GM12801 (cell line): ENCODE results near the gene B4GALT5.

Source experiments
- TF ChIP-seq, protein P1 (sequence below): IDR thresholded peaks from one replicate; pipeline ENCODE4 v1.5.1; 2011; ENCODE audit warnings: control low read depth; ENCODE audit not compliant: insufficient read length; ENCODE audit errors: extremely low read depth

B4GALT5 gene

DNA sequence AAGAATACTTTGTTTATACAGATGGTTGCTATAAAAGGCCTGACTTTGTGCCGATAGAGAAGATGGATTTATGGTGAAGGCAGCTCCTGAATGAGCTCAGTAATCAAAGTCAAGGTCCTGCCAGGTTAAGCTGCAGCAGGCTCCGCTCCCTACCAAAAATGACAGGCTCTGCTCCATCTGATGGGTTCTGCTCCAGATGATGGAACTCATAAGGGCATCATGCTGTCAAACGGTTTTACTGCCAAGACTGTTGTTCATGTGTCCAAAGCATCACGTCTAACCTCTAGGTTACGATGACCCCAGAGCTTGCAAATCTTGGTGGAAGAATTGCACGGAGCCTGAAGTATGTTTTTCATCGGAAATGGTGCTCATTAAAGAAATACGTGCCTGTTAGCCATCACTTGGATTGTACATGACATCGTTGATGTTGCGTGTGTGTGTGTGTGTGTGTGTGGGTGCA is 126.5 kb downstream of the B4GALT5 start:
- TF ChIP-seq, protein P1, sequence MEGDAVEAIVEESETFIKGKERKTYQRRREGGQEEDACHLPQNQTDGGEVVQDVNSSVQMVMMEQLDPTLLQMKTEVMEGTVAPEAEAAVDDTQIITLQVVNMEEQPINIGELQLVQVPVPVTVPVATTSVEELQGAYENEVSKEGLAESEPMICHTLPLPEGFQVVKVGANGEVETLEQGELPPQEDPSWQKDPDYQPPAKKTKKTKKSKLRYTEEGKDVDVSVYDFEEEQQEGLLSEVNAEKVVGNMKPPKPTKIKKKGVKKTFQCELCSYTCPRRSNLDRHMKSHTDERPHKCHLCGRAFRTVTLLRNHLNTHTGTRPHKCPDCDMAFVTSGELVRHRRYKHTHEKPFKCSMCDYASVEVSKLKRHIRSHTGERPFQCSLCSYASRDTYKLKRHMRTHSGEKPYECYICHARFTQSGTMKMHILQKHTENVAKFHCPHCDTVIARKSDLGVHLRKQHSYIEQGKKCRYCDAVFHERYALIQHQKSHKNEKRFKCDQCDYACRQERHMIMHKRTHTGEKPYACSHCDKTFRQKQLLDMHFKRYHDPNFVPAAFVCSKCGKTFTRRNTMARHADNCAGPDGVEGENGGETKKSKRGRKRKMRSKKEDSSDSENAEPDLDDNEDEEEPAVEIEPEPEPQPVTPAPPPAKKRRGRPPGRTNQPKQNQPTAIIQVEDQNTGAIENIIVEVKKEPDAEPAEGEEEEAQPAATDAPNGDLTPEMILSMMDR, result no peak

DNA sequence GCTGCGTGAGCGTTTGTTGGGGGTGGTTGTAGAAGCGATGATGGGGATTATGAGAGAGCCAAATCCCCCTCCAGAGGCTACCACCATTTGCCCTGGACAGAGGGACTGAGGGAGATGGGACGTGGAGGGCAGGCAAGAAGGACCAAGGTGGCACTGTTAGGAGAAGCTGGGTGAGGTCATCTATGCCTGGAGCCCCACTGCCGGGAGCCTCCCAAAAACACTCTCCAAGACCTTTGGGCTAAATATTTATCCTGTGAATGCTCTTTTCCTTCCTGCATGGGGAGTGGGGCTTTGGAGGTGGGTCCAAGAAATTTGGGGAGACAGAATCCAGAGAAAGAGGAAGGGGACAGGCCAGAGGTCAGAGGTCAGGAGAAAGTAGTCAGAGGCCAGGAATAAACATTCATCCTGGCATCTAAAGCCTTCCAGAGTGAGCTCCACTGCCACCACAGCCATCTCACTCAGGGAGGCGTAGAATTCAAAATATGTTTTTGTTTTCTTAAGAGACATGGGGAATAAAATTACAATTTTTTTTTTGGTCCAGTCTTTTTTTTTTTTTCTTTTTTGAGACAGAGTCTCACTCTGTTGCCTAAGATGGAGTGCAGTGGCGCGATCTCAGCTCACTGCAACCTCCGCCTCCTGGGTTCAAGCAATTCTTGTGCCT is 128.0 kb downstream of the B4GALT5 start:
- TF ChIP-seq, protein P1, result no peak

DNA sequence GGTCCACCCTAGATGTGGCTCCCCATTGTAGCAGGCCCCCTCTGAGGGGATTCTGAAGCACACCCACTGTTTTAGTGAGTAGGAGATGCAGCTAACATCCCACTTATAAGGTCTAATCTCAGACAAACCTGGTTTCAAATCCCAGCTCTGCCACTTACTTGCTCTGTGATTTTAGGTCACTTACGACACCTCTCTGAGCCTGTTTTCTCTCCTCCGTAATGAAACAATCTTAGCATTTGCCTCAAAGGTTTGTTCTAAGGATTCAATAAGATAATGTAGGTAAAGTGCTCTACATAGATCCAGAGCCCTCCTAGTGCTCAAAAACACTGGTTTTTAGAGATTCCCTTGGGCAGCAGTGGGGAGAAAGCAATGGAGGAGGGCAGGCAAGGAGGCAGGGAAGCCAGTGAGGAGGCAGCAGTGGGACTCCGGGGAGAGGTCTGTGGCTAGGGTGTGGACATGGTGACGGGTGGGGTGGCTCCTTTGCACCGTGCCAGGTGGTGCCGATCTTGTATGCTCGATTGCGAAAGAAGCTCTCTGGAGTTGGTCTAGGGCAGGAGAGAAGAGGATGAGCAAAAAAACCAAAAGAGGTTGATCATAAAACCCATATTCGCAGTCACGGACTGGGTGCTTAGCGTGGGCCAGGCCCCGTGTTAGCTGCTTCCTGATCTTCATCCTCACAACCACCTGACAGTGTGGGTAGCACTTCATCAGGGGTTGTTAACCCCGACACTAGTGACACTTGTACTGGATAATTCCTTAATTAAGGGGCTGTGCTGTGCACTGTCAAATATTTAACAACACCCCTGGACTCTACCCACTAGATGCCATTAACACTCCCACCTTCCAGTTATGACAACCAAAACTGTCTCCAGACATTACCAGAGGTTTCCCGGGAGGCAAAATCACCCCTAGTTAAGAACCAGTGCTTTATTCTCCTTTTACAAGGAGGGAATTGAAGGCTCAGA is 129.0 kb downstream of the B4GALT5 start:
- TF ChIP-seq, protein P1, result no peak

DNA sequence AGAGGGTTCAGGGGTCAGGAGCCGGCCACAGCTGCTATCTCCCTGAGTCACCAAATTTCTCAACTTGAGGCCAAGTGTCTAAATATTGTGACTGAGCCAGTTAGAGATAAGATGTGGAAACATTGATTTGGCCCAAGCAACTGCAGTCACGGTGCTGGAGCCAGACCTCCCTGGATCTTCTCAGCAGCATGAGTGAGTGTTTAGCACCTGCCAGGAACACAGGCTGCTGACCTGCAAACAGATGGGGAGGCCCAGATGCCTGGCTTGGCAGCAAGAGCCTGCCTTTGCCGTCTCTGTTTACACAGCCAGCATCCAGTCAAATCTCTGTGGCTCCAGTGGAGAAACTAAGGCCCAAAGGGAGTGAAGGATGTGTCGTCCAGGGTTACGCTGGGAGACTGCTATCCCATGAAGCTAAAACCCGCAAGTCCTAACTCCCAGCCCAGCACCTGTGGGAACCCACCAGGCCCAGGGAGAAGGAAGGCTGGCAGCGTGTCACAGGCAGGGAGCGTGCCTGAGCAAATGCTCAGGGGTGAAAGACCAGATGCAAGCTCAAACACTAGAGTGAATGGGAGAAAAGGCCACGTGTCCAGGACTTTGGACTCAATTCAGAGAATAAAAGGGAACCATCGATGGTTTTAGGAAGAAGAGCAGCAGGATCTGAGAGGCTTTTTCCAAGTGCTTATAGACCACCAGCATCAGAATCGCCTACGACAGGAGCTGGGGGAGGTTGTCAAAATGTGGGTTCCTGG is 129.8 kb downstream of the B4GALT5 start:
- TF ChIP-seq, protein P1, result no peak

DNA sequence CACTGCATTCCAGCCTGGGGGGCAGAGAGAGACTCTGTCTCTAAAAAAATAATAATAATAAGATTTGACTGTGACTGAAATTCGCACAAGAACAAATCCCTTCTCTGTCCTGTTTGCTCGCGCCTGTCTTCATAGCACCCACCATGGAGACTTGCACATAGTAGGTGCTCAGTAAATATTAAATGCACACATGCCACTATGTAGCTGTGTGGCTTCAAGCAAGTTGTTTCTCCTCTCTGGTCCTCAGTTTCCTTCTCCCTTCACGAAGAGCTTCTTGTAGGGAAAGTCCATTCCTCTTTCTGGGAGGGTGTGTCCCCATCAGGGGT is 130.4 kb downstream of the B4GALT5 start:
- TF ChIP-seq, protein P1, result no peak
